ENCODE results near the gene C11orf87.

The C11orf87 gene

DNA sequence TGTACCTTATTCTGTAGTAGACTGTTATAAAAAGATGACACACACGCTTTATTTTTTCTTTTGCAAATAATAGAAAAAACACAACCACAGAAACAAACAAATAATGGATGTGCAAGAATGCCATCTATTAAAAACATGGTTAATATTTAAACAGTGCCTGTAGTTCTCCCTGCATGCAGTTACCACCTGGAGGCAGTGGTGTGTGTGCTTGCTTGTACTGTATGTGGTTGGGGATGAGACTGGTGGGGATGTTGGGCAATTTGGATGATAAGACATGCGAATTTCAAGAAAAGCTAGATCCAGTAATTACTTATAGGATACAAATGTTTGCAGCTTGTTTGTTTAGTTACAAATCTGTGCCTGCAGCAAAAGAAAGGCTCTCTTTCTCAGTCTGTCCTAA, 3.6 kb downstream of the C11orf87 start:
- Mint-ChIP-seq H3K36me3 (no peaks in the 10 kb centered on the region), H3K27ac (no peak overlapping the region), H3K4me3 (no peak overlapping the region), H3K9me3 (no peaks in the 10 kb centered on the region), H3K27me3 (peaks cover 28% of the 10 kb centered on the region), H3K4me1 (no peaks in the 10 kb centered on the region)

DNA sequence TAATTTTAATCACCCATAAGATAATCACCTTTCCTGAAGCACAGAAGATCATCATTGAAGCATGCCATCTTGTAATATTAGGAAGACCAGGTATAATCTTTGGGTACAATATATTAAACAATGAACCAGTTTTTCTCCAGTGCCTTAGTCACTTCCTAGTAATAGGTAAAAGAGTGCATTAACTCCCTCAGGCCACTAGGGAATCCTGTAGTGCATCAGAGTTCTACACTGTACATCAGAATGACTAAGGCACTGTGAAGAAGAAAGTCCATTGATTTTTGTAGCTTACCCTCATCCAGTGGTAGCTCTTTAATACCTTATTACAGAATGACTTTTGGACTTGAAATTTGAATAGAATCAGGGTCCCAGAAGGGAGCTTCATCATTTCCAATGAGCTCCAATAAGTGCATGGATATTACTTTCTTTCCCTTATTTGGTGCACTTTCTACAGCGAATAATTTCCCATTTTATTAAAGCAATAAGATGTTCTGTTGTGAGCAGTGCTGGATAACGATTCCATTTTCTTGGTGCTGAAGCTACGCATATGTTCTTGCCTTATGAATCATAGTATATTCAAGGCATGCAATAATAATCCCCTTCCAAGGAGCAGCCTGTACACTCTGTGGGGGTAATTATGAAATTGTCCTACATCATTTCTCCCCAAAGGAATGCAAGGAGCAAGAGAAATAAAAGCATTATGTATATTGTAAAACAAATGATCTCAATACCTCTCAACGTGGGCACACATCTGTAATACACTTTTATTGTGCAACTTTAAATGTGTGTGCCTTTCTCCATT, 4.7 kb downstream of the C11orf87 start:
- Mint-ChIP-seq H3K4me3 (no peak overlapping the region), H3K36me3 (no peaks in the 10 kb centered on the region), H3K4me1 (no peaks in the 10 kb centered on the region), H3K9me3 (no peaks in the 10 kb centered on the region), H3K27ac (no peak overlapping the region), H3K27me3 (peaks cover 20% of the 10 kb centered on the region)

DNA sequence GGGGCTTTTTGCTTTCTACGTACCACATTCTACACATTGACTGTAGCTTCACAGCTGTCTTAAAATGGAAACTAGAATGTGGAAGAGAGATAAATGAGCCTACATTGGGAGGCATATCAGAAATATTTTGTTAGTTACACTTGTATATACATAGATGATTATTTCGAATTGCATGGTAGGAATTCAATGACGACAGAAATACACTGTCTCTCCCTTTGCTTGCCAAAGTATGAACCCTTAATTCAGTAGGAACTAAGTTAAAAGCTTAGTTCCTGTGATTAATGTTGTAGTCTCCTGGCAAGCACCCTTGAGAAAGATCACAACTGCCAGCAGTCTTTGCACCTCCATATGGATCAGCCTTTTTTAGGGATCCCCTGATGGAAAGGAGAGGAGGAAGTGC, 10.1 kb downstream of the C11orf87 start:
- no peaks in the 10 kb centered on the region for H3K4me1 Mint-ChIP-seq
- no peak overlapping the region for H3K4me3 Mint-ChIP-seq
- H3K27ac Mint-ChIP-seq = no peak overlapping the region
- no peaks in the 10 kb centered on the region for H3K27me3 Mint-ChIP-seq
- no peaks in the 10 kb centered on the region for H3K9me3 Mint-ChIP-seq
- no peaks in the 10 kb centered on the region for H3K36me3 Mint-ChIP-seq

DNA sequence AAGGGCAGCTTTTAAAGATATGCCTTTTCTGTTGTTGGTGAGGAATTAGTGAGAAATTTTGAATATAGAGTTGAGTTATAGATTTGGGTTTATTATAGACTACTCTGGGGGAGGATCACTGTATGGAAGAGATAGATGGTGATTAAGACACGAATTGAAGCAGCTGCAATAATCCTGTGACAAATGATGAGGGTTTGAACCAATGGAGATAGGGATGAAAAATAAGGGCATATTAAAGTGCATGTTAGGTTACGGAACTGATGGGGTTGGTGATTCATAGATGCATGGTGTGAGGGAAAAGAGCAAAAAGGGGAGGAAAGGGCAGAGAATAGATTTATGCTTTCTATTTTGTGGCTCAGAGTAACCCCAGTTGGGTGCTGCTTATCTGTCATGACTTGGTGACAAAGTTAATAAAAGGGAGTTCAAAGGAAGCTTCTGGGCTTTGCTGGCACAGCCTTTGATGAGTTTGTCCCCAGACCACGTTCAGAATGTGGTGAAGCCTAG, 11.8 kb downstream of the C11orf87 start:
- H3K9me3 Mint-ChIP-seq = no peaks in the 10 kb centered on the region
- no peaks in the 10 kb centered on the region for H3K4me1 Mint-ChIP-seq
- H3K36me3 Mint-ChIP-seq = no peaks in the 10 kb centered on the region
- no peaks in the 10 kb centered on the region for H3K27me3 Mint-ChIP-seq
- no peak overlapping the region for H3K27ac Mint-ChIP-seq
- H3K4me3 Mint-ChIP-seq = no peak overlapping the region

DNA sequence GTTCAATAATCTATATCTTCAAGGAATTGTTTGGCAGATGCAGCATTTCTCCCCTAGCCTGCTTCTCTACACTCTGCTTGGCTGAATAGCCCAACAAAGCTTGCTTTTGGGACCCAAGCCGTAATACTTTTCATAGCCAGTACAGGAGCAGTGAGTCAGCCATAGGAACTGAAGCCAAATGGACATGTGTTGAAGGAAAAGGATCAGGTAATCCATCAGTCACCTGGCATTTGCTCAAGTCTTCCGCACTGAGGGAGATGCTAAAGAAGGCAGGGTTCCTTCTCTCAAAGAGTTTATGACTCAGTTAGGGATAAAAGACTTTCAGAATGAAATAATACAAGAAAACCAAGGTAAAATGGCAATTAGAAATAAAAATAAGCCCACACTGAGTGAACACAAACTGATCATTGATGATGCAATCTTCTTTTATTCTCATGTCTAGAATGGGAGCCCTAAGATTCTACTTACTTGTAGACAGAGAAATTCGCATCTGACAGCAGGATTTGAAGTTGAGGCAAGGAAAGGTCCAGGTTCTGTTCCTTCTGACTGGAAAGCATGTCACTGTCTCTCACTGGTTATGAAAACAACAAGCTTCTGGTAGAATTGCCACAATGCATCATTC, 13.2 kb downstream of the C11orf87 start:
- Mint-ChIP-seq H3K4me3 (no peak overlapping the region), H3K4me1 (no peaks in the 10 kb centered on the region), H3K27ac (no peak overlapping the region), H3K36me3 (no peaks in the 10 kb centered on the region), H3K27me3 (peaks cover 1% of the 10 kb centered on the region), H3K9me3 (no peaks in the 10 kb centered on the region)

DNA sequence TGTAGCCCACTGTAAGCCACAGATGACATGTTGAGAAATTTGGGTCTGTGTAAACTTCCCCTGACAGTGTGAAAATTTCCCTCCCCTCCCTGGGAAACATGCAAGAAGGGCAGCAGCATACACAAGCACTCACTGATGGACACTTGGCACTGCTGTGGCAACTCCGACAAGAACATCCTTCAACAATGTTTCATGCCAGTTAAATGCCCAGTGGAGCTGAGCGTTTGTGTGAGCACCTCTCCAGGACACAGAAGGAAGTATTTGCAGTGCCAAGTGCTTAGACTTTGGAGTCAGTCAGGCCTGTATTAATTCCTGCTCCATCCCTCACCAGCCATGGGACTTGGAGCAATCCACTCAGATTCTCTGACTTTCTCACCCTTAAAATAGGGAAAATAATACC, 17.7 kb downstream of the C11orf87 start:
- H3K36me3 Mint-ChIP-seq = no peaks in the 10 kb centered on the region
- no peaks in the 10 kb centered on the region for H3K4me1 Mint-ChIP-seq
- H3K9me3 Mint-ChIP-seq = no peaks in the 10 kb centered on the region
- H3K27me3 Mint-ChIP-seq = peaks cover 1% of the 10 kb centered on the region
- H3K4me3 Mint-ChIP-seq = no peak overlapping the region
- H3K27ac Mint-ChIP-seq = no peak overlapping the region

DNA sequence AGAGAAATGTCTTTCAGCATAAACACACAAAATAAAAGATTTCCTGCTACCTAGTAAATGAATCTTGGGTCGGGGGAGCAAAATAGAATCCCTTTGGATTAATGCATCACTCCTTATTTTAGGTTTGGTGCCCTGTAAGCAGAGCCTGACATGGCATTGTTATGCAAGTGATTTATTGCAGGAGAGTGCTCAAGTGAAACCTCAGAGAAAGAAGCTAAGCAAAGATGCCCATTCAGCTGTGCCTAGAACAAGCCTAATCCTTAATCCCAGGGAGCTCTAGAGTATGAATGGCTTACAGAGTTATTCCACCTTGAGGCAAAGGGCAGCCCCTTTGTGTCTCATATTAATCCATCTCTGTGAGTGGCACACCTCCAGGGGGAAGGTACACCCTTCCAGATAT, 21.1 kb downstream of the C11orf87 start:
- no peaks in the 10 kb centered on the region for H3K36me3 Mint-ChIP-seq
- no peak overlapping the region for H3K4me3 Mint-ChIP-seq
- H3K9me3 Mint-ChIP-seq = no peaks in the 10 kb centered on the region
- H3K27ac Mint-ChIP-seq = no peak overlapping the region
- H3K27me3 Mint-ChIP-seq = peaks cover 1% of the 10 kb centered on the region
- H3K4me1 Mint-ChIP-seq = no peaks in the 10 kb centered on the region

DNA sequence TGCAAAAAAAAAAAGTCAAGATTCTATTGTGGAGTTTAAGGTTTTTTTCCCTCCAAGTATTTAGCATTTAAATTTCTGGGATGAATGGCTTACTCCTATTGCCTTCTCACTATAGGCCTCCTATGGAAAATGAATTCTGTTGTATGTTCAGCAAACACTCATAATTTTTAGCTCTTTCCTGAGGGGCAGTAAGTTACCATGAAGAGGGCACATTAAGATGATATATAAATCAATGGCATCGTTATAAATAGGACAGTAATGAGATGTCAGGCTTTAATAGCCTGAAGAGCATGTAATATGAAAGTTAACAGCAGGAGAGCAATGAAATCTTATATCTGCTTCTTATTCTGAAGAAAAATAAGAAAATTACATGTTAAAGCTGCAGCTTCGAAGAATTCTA, 32.9 kb downstream of the C11orf87 start:
- no peaks in the 10 kb centered on the region for H3K27me3 Mint-ChIP-seq
- H3K27ac Mint-ChIP-seq = no peak overlapping the region
- peaks cover 4% of the 10 kb centered on the region for H3K9me3 Mint-ChIP-seq
- H3K4me1 Mint-ChIP-seq = no peaks in the 10 kb centered on the region
- no peaks in the 10 kb centered on the region for H3K36me3 Mint-ChIP-seq
- no peak overlapping the region for H3K4me3 Mint-ChIP-seq

Measured in activated naive CD4-positive, alpha-beta T cell treated with anti-CD3 and anti-CD28 coated beads, Interleukin-2, amount 50 U/mL, for 24 hours (primary cell).